Lung microvascular endothelial cell (primary cell): ENCODE data around the gene FRY. TPM values are rescaled to one million over a fixed set of nuclear protein-coding genes. Genes with fewer than 3 reads are reported as not detected.
"Not testable (repeated sequence)": the region's sequence is repeated elsewhere in the genome, so short reads cannot be mapped to it uniquely, and the experiment has no call there.

Experiments
- DNase-seq, 2 donors: peaks; one replicate each; pipeline versions ENCODE4 v3.0.0 to v3.0.0-alpha.2; 2010; ENCODE audit warnings: low read depth in 2 of 2
- total RNA-seq: library from RNA; depleted of rRNA; stranded (reverse); fragments of >200 nt; gene quantifications from 2 replicates; pipeline ENCODE4 v1.2.1, GENCODE V29; 2014

Gene FRY
- total RNA-seq, 1 donor from 2014 or later, result 156 TPM

DNA sequence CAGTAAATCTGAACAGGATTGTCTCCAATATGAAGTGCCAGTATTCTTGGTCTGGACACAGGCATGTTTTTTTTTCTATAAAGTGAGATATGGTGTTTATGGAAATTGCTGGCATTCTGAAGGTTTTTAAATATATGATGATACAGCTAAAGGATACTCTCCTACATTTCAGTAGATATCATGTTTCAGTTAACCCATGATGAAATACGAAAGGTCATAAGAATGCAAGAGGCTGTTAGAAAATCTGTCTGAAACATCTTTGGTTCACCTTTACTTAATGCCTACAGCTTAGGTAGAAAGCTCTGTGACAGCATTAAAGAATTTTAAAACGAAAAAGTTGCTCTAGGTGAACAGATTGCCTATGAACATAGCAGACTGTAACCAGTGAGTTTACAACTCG lies 9.1 kb downstream of the FRY start:
- DNase-seq, result no peak

- no peak for DNase-seq
Measured at GRCh38 chr13:32041429-32041828, 9.9 kb downstream of the FRY start.

DNA sequence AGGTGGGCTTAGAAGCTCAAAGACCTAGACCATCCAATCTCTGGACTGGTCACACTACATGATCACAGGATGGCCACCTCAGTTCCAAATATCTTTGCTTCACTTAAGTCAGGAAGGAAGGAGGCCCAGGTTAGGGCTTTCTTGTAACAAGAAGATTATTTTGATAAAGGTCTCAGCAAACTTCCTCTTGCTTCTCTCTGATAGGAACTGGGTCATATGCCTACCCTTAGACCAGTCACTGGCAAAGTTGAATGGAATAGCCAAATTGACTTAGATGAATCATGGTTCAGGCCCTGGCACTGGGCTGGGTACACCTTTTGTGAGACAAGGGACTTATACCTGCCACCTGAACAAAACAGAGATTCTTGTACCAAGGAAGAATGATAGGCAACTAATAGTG lies 11.0 kb downstream of the FRY start:
- DNase-seq, result no peak

GRCh38 chr13:32044446-32044845 lies 12.9 kb downstream of the FRY start:
- DNase-seq, result no peak

- no peak for DNase-seq
Measured at GRCh38 chr13:32045537-32045936, 14.0 kb downstream of the FRY start.

DNA sequence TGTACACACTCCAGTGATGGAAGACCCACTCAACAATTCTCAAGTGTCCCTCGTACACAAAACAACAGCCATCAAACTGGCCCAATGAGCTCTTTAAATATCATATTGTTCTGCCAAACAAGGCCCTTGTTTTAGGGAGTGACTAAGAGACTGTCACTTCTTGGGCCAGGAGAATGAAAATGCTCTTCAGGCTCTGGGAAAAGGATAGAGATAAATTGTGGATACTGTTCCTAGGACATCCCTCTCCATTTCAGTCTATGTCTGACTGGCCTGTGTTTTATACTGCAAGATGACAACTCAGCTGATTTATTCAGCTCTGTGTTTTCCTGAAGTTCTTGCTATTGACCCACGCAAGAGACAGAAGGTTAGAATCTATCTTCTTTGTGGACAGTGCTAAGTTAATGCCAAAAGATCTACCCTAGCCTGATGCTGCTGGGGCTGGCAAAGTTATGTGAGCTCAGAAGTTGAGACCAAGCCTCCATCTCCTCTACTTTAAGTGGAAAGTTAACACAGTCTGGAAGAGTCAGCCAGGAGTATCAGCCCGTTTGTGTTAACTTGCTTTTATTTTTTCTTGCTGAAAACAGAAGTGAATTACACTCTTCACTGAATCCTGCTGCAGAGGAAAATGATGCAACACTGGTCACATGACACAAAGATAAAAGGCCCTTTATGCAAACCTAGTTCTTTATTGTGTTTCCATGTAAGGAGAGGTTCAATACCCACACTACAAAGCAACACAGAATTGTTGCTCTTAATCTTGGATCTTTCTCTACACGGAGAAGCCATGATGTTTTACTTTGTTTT lies 14.6 kb downstream of the FRY start:
- DNase-seq, result peak; percentile 9 to 36

DNA sequence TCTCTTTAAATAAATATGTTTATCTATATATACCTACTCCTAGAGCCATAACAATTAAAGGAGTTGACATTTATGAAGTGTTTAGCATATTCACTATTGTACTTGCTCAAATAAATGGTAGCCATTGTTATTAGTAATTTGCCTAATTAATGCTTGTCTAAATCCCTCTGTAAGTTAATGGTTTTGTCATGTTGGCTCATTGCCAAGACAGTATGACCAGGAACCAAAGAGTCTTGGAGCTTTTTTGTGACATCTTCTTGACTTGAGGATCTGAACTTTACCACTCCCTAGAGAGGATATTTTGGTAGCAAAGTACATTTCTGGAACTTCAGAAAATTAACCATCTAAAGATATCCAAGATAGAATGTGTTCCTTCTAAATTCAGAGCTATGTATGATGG lies 15.5 kb downstream of the FRY start:
- no peak for DNase-seq

DNA sequence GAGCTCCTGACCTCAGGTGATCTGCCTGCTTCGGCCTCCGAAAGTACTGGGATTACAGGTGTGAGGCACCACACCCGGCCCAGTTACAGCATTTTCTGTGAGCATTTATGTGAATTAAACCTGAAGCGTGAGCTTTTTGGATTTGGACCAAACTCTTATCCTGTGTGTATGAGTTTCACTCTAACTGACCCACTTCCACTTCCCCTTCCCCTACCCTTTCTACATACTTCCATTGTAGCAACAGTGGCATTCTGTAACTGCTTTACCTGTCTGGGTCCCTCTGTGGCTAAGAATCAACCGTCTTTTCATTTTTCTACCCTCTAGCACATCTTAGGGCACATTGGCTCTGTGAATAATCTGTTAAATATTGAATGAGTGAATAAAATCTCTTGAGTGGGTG lies 16.2 kb downstream of the FRY start:
- DNase-seq, result peak in 1 of 2 donors; percentile 29

DNA sequence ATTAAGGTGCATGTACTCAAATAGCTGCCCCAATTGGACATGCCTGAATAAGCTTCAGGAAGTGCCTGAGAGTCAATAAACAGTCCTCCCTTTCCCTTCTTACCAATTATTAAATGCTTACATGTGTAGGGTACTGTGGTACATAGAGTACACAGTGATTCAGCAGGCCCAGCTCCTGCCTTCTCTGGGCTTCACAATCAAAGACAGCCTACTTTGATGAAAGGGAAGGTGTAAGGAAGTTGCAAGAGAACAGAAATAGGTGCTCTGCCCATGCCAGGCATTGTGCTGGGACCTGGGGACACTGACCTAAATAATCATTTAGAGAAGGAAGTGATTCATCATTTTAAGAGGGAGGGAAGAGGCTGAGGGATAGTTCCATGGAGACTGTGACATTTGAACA lies 17.2 kb downstream of the FRY start:
- DNase-seq, result peak in 1 of 2 donors; percentile 8

GRCh38 chr13:32051156-32051555 lies 19.6 kb downstream of the FRY start:
- DNase-seq, result no peak

DNA sequence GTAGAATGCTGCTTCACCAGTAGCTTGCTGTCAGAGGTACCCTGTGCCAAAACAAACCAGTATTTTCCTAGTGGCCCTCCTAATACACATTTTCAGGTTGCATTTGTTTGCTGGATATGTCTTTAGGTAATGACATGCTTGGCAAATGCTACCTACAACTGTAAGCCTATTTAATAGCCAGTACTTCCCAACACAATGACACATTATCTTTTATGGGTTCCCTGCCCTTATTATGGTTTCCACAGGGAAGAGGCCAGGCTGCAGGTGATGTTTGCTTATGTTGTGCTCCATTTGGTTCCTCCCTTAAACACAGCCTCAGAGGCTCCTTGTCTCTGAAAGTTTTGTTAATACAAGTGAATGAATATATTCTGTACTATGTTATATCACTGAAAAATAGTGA lies 24.7 kb downstream of the FRY start:
- no peak for DNase-seq

DNA sequence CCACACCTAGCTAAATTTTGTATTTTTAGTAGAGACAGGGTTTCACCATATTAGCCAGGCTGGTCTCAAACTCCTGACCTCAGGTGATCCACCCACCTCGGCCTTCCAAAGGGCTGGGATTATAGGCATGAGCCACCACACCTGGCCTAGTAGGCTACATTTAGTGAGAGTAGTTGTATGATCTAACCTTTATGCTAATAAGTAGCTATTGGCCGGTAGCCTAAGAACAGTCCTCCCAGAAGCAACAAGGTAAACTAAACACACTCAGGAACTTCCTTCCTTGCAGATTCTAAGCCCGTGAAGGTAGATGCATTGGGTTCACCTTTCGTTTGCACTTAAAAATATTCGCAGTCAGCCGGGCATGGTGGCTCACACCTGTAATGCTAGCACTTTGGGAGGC lies 25.8 kb downstream of the FRY start:
- DNase-seq, result not testable (repeated sequence)

DNA sequence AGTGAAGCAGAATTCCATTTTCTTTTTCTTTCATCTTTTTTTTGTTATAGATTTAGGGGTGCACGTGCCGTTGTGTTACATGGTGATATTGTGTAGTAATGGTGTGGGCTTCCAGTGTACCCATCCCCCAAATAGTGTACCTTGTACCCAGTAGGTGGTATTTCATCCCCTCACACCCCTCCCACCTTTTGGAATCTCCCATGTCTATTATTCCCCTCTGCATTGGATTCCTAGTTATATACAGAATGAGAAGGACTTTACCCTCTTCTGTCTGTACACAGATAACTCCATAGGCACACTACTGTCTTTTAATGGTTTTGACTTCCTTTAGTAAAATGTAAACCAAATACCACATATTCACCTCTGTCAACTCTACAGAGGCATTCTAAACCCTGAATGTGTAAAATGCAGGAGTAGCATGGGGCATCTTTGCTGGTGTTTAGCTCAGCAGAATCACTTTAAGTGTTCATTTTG lies 28.0 kb downstream of the FRY start:
- DNase-seq, result no peak

- DNase-seq, result no peak
Measured at GRCh38 chr13:32060401-32060878, 28.9 kb downstream of the FRY start.

DNA sequence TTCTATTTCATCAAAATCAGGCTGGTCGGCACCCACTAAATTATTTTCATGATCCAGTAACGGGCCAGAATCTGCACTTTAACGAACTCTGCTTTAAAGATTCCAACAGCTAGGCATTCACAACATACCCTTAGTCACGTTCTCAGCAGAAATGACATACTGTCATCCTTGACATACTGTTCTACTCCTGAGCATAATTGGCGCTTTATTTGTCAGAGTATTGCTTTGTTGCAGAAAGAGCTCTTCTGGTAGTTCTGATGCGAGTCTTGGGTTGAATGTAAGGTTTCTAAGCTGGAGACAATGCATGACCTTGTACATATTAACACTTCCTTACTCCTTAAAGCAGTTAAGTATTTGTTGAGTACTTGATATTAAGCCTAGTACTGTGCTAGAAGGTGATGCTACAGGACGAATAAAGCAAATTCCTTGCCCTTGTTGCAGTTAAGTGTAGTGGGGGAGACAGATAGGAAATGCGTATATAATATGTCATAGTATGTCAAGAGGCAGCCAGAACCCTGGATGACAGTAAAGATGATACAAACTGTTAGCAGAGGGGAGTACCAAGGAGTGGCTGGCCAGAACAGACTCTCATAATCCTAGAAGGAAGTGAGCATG lies 32.2 kb downstream of the FRY start:
- DNase-seq, result no peak

GRCh38 chr13:32067149-32067961 lies 35.8 kb downstream of the FRY start:
- no peak for DNase-seq

GRCh38 chr13:32068255-32068654 lies 36.7 kb downstream of the FRY start:
- DNase-seq, result no peak

DNA sequence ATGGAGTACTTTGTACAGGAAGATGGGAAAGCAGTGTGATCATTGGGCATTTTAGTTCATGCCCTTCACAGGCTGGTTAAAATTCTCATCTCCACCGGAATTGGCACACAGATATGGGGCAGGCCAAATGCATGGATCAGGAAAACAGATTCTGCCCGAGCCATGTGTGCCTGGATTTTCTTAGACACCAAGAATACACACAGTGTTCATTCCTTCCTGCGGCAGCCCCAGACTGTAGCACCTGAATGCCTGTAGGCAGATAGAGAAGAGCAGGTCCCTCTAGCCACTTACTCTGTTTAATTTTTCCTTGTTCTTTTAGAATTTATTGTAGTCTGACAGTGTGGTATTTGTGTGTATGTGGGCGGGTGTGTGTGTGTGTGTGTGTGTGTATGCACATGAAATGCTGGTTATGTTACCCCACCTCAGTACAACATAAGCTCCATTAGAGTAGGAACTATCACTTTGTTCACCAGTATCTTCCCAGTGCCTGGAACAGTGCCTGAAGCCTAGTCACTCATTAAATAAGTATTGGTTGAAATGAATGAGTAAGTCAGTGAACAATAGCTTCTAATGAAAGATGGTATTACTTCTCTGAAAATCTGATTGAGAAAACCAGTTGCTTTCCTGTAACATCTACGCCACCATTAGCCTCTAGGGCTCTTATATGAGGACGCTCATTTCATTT lies 41.7 kb downstream of the FRY start:
- no peak for DNase-seq

- no peak for DNase-seq
Measured at GRCh38 chr13:32075170-32075851, 43.7 kb downstream of the FRY start.

DNA sequence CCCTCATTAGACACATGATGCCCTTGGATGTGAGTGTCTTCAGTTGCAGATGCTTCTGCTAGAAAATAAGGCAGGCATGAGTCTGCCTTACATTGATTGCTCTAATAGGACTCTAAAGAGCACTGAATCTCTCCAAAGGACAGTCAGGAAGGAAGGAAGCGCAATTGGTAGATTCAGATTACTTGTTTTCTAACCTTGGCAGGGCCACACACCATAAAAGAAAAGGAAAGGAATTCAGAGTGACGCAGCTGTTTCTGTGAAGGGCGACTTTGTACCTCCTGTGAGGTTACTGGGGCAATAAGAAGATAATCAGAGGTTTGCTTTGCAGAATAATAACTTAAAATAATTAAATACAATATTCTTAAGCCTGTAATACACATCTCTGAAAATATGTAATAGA lies 48.0 kb downstream of the FRY start:
- peak in 1 of 2 donors; percentile 3 for DNase-seq

- no peak for DNase-seq
Measured at GRCh38 chr13:32080328-32080744, 48.8 kb downstream of the FRY start.
